ENCODE measurements around the gene MAP1LC3C. TPM values are rescaled to one million over a fixed set of nuclear protein-coding genes. Genes with fewer than 3 reads are reported as not detected.
"Not testable (repeated sequence)": the region's sequence is repeated elsewhere in the genome, so short reads cannot be mapped to it uniquely, and the experiment has no call there.

The MAP1LC3C gene
- total RNA-seq, 1 donor = 0.09 TPM

- TF ChIP-seq, protein P1, sequence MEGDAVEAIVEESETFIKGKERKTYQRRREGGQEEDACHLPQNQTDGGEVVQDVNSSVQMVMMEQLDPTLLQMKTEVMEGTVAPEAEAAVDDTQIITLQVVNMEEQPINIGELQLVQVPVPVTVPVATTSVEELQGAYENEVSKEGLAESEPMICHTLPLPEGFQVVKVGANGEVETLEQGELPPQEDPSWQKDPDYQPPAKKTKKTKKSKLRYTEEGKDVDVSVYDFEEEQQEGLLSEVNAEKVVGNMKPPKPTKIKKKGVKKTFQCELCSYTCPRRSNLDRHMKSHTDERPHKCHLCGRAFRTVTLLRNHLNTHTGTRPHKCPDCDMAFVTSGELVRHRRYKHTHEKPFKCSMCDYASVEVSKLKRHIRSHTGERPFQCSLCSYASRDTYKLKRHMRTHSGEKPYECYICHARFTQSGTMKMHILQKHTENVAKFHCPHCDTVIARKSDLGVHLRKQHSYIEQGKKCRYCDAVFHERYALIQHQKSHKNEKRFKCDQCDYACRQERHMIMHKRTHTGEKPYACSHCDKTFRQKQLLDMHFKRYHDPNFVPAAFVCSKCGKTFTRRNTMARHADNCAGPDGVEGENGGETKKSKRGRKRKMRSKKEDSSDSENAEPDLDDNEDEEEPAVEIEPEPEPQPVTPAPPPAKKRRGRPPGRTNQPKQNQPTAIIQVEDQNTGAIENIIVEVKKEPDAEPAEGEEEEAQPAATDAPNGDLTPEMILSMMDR (IDR thresholded peaks at IDR 0.05; ENCODE audit: insufficient read depth, low read length) = no peak
- no peak for DNase-seq (ENCODE audit: low read depth)
- no peak overlapping the region for H3K4me3 ChIP-seq (ENCODE audit: low read depth, low read length)
These were observed 1.4 kb downstream of the MAP1LC3C start for GRCh38 chr1:241997401-241997998.

- no peak for DNase-seq (ENCODE audit: low read depth)
- TF ChIP-seq, protein P1 (IDR thresholded peaks at IDR 0.05; ENCODE audit: insufficient read depth, low read length) = no peak
- no peak overlapping the region for H3K4me3 ChIP-seq (ENCODE audit: low read depth, low read length)
These were observed 4.7 kb downstream of the MAP1LC3C start for GRCh38 chr1:241994171-241994570.

DNA sequence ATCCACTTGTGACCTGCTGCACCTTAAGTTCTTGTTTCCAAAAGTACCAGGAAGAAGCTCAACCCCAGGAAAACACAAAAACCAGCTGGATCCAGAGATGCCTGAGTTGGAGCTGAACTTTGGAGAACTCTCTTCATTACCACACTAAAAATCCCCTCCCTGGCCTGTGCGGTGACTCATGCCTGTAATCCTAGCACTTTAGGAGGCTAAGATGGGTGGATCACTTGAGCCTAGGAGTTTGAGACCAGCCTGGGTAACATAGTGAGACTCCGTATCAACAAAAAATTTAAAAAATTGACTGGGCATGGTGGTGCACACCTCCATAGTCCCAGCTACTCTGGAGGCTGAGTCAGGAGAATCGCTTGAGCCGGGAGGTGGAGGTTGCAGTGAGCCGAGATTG, 6.2 kb downstream of the MAP1LC3C start:
- H3K4me3 ChIP-seq (ENCODE audit: low read depth, low read length) = no peak overlapping the region
- TF ChIP-seq, protein P1 (IDR thresholded peaks at IDR 0.05; ENCODE audit: insufficient read depth, low read length) = no peak
- DNase-seq (ENCODE audit: low read depth) = peak; percentile 63

DNA sequence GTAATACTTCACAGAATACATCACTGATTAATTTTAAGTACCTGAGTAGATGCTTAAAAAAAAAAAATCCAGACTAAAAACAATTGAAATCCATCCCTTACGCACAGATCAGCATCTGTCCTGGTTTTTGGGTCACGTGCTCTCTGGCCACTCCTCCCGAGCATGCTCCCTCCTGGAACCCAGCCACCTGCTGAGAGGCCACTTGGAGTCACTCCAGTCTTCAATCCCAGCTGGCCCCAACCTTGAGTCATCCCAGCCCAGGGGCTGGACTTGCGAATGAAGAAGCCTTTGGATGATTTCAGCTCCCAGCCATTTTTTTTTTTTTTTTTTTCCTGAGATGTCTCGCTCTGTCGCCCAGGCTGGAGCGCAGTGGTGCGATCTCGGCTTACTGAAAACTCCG, 8.9 kb downstream of the MAP1LC3C start:
- no peak overlapping the region for H3K4me3 ChIP-seq (ENCODE audit: low read depth, low read length)
- DNase-seq (ENCODE audit: low read depth) = peak; percentile 95
- TF ChIP-seq, protein P1 (IDR thresholded peaks at IDR 0.05; ENCODE audit: insufficient read depth, low read length) = no peak

GRCh38 chr1:241988389-241988930, 10.4 kb downstream of the MAP1LC3C start:
- not testable (repeated sequence) for DNase-seq (ENCODE audit: low read depth); H3K4me3 ChIP-seq (ENCODE audit: low read depth, low read length)

DNA sequence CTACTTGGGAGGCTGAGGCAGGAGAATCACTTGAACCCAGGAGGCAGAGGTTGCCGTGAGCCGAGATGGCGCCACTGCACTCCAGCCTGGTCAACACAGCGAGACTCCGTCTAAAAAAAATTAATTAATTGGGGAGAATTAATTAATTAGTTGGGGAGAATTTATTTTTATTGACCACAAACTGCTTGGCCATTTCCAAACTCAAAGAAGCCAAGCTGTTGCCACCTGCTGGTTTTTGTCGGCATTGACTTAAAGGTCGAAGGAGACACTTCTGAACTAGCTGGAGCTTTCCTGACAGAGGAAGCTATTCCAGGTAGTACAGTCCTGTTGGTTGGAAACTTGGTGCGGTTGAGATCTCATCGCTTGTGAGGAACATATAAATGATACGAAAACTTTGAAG, 13.1 kb downstream of the MAP1LC3C start:
- peak; percentile 68 for DNase-seq (ENCODE audit: low read depth)
- TF ChIP-seq, protein P1 (IDR thresholded peaks at IDR 0.05; ENCODE audit: insufficient read depth, low read length) = peak; percentile 74
- H3K4me3 ChIP-seq (ENCODE audit: low read depth, low read length) = no peak overlapping the region

DNA sequence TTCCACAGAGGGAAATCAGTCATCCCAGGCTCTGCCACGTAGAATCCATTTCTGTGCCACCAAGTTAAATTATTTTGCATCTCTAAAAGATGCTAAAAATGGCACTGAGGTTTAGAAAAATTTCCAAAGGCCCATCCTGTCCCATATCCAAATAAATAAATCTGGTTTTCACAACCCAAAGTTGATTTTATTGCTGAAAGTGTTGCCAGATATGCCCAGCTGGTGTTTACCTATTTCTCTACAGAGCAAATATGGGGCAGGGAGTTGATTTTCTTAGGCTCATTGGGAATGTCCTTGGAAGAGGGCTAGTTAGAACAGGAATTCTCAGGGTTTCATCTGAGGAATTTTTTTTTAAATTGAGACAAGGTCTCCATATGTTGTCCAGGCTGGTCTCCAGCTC, 19.0 kb downstream of the MAP1LC3C start:
- H3K4me3 ChIP-seq (ENCODE audit: low read depth, low read length) = no peak overlapping the region
- TF ChIP-seq, protein P1 (IDR thresholded peaks at IDR 0.05; ENCODE audit: insufficient read depth, low read length) = no peak
- no peak for DNase-seq (ENCODE audit: low read depth)

All from fibroblast of the aortic adventitia (primary cell).